K562 (cell line): ENCODE results near the gene CSTF1. TPM values are rescaled to one million over a fixed set of nuclear protein-coding genes. Genes with fewer than 3 reads are reported as not detected.
A peak's percentile ranks its signal among the peaks of the same experiment; 100 is the strongest.

Experiments used
- ARID2 ChIP-seq: fragments of 450-650 bp; IDR thresholded peaks from 2 replicates; pipeline ENCODE4 v1.6.1; 2017; ENCODE audit warnings: antibody characterized with exemption, mild to moderate bottlenecking
- BHLHE40 ChIP-seq: IDR thresholded peaks from 2 replicates; pipeline ENCODE4 v1.6.1; 2011; ENCODE audit warnings: low read length, improper control_type of control experiment
- CEBPB ChIP-seq: fragments of 450-650 bp; IDR thresholded peaks from 2 replicates; pipeline ENCODE4 v1.6.1; 2016; ENCODE audit warnings: missing genetic modification characterization, missing compliant biosample characterization
- CTBP1 ChIP-seq: fragments of 450-650 bp; IDR thresholded peaks from 2 replicates; pipeline ENCODE4 v1.6.1; 2016; ENCODE audit warnings: borderline replicate concordance
- DMBX1 ChIP-seq: fragments of 250-450 bp; sonication (Bioruptor Pico); IDR thresholded peaks from 2 replicates; pipeline ENCODE4 v1.8.0; 2022; ENCODE audit warnings: inconsistent platforms, mild to moderate bottlenecking, moderate library complexity, borderline replicate concordance
- E2F1 ChIP-seq: sonication (generic); formaldehyde crosslinking; IDR thresholded peaks from 2 replicates; pipeline ENCODE4 v1.8.1; 2023; ENCODE audit warnings: mild to moderate bottlenecking, missing genetic modification reagents, moderate library complexity
- GABPA ChIP-seq: fragments of 200-800 bp; sonication (Bioruptor generic); conservative IDR thresholded peaks from 2 replicates; pipeline ENCODE4 v1.6.1; 2016; ENCODE audit warnings: low read depth, missing genetic modification characterization, missing compliant biosample characterization
- JUND ChIP-seq, 2 experiments: IDR thresholded peaks; 2 replicates in 1 of 2; 3 replicates in 1 of 2; pipeline ENCODE4 v1.6.1; 2011; ENCODE audit warnings: borderline replicate concordance in 2 of 2, low read depth in 2 of 2, low read length in 2 of 2, improper control_type of control experiment in 1 of 2, missing biosample characterization in 1 of 2, missing genetic modification characterization in 1 of 2, missing genetic modification reagents in 1 of 2
- MAFG ChIP-seq: fragments of 450-650 bp; conservative IDR thresholded peaks from 2 replicates; pipeline ENCODE4 v1.6.1; 2016; ENCODE audit warnings: missing genetic modification characterization, missing compliant biosample characterization
- MECOM ChIP-seq: fragments of 250-450 bp; sonication (Bioruptor Pico); IDR thresholded peaks from 2 replicates; pipeline ENCODE4 v1.8.0; 2022; ENCODE audit warnings: inconsistent platforms
- MEF2D ChIP-seq: conservative IDR thresholded peaks from 2 replicates; pipeline ENCODE4 v1.6.1; 2016; ENCODE audit warnings: low read depth, missing genetic modification characterization, missing compliant biosample characterization
- NR2C1 ChIP-seq, 2 experiments: fragments of 450-650 bp; IDR thresholded peaks; 2 replicates each; pipeline ENCODE4 v1.6.1; 2017; ENCODE audit warnings: mild to moderate bottlenecking in 2 of 2, antibody characterized with exemption in 1 of 2, inconsistent platforms in 1 of 2, missing compliant biosample characterization in 1 of 2, missing genetic modification characterization in 1 of 2
- POLR2AphosphoS5 ChIP-seq: IDR thresholded peaks from 2 replicates; pipeline ENCODE4 v1.6.1; 2011; ENCODE audit warnings: mild to moderate bottlenecking, low read depth, low read length, moderate library complexity; ENCODE audit not compliant: control insufficient read depth, insufficient read depth
- PTBP1 ChIP-seq: fragments of 200-400 bp; formaldehyde crosslinking; IDR thresholded peaks from 2 replicates; pipeline ENCODE4 v1.6.1; 2017; ENCODE audit warnings: low read depth, low read length
- RFX7 ChIP-seq: fragments of 250-450 bp; sonication (Bioruptor Pico); IDR thresholded peaks from 2 replicates; pipeline ENCODE4 v1.5.1; 2021; ENCODE audit warnings: mild to moderate bottlenecking
- SMARCC2 ChIP-seq: fragments of 450-650 bp; IDR thresholded peaks from 2 replicates; pipeline ENCODE4 v1.6.1; 2017; ENCODE audit warnings: antibody characterized with exemption, moderate library complexity, mild to moderate bottlenecking, low read depth
- TRIM24 ChIP-seq, 2 experiments: fragments of 450-650 bp; IDR thresholded peaks; 2 replicates each; pipeline ENCODE4 v1.6.1; 2016
- ZNF174 ChIP-seq: fragments of 250-450 bp; sonication (Bioruptor Pico); IDR thresholded peaks from 2 replicates; pipeline ENCODE4 v1.4.0; 2020; ENCODE audit warnings: mild to moderate bottlenecking
- ZNF384 ChIP-seq: IDR thresholded peaks from 2 replicates; pipeline ENCODE4 v1.6.1; 2012; ENCODE audit warnings: low read depth, low read length, improper control_type of control experiment
- ZNF644 ChIP-seq: fragments of 200-800 bp; sonication (Bioruptor generic); IDR thresholded peaks from 2 replicates; pipeline ENCODE4 v1.6.1; 2016; ENCODE audit warnings: low read depth, missing genetic modification characterization, missing compliant biosample characterization
- ZNF696 ChIP-seq: fragments of 250-450 bp; sonication (Bioruptor Pico); conservative IDR thresholded peaks from 2 replicates; pipeline ENCODE4 v1.4.0; 2020; ENCODE audit warnings: mild to moderate bottlenecking, moderate library complexity
- polyA plus RNA-seq, 8 experiments: library from polyadenylated mRNA; depleted of rRNA in 4 of 8; stranded (reverse) in 5 of 8; unstranded in 3 of 8; fragments of >200 nt; fragmentation: Nextera tagmentation in 2 of 8; fragmentation: Illumina TruSeq in 1 of 8; extraction: Ambion mirVana in 2 of 8; extraction: Trizol in 1 of 8; gene quantifications; 2 replicates each; pipeline versions ENCODE4 v1.2.1 to v1.2.3, GENCODE V29; 2011 to 2014; ENCODE audit warnings: inconsistent platforms in 1 of 8, missing spikeins in 1 of 8
- total RNA-seq, 7 experiments: library from RNA; depleted of rRNA in 6 of 7; stranded (reverse); fragments of >200 nt in 6 of 7; fragmentation: Illumina TruSeq in 2 of 7; extraction: Trizol in 2 of 7; gene quantifications; 2 replicates each; pipeline versions ENCODE4 v1.2.1 to v1.2.3, GENCODE V29; 2011 to 2021; ENCODE audit warnings: low replicate concordance in 1 of 7
- TF ChIP-seq, protein P1 (sequence below): fragments of 450-650 bp; formaldehyde crosslinking; IDR thresholded peaks from 2 replicates; pipeline ENCODE4 v1.4.0; 2022; ENCODE audit warnings: mild to moderate bottlenecking, moderate library complexity
- TF ChIP-seq, protein P2 (sequence below): fragments of 450-650 bp; IDR thresholded peaks from 2 replicates; pipeline ENCODE4 v1.6.1; 2016; ENCODE audit warnings: low read depth, mild to moderate bottlenecking, moderate library complexity
- TF ChIP-seq, protein P3 (sequence below), 2 experiments: IDR thresholded peaks; 2 replicates each; pipeline ENCODE4 v1.6.1; 2011; ENCODE audit warnings: borderline replicate concordance in 1 of 2, control low read depth in 1 of 2, low read depth in 1 of 2, low read length in 1 of 2, mild to moderate bottlenecking in 1 of 2, mixed read lengths in 1 of 2, moderate library complexity in 1 of 2; ENCODE audit not compliant: insufficient read depth in 1 of 2, insufficient read length in 1 of 2, poor library complexity in 1 of 2, severe bottlenecking in 1 of 2; ENCODE audit errors: extremely low read depth in 1 of 2

The CSTF1 gene
- total and polyA plus RNA-seq, 9 of the 15 experiments (the other 6 are each of a cell fraction or from before 2014, with no cell fraction given): 30.8 to 110 (median 53.4) TPM

DNA sequence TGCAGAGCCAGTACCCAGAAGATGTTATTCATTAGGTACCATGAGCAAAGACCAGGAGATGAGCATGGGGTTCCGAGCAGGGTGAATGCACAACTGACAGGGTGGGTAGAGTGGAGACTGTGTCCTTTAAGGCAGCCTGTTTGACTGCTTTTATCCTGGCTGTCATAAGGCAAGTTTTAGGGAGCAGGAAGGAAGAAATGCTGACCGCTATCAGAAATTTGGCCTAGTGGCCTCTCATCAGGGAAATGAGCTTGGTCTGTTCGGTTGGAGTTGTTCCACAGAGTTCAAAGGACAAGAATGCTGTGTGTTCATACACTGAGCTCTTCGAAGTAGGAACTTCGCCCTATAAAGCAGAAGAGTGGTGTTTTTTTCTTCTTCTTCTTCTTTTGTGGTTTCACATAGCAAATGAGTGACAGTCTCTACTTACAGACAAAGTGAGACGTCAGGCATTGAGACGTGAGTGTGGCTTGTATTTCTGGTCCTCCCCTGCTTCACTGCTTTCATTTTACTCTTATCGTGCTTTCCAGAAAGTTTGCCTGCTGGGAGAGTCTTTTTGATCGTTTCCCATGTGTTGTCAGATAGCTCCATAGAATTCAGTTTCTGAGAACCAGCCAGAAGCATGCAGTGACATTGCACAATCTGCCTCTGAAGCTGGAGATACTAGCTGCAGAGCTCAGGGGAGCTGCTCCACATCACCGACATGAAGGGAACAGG is 19.5 kb downstream of the CSTF1 start, which contains the start of gene CASS4 (continued):
- TF ChIP-seq ZNF384: peak; percentile 71
- peak; percentile 96 for TF ChIP-seq CTBP1
- 0 out of 2 replicates have a peak, but pooled peaks have one; percentile 19 for TF ChIP-seq E2F1 (CRISPR knock-in tag)
- TF ChIP-seq, protein P1, sequence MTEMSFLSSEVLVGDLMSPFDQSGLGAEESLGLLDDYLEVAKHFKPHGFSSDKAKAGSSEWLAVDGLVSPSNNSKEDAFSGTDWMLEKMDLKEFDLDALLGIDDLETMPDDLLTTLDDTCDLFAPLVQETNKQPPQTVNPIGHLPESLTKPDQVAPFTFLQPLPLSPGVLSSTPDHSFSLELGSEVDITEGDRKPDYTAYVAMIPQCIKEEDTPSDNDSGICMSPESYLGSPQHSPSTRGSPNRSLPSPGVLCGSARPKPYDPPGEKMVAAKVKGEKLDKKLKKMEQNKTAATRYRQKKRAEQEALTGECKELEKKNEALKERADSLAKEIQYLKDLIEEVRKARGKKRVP (CRISPR knock-in tag): peak; percentile 53; the same call in 1 of the 2 replicates
- TF ChIP-seq GABPA (tag): peak; percentile 51; the same call in 1 of the 2 replicates
- peak; percentile 86 for TF ChIP-seq BHLHE40
- TF ChIP-seq, protein P2, sequence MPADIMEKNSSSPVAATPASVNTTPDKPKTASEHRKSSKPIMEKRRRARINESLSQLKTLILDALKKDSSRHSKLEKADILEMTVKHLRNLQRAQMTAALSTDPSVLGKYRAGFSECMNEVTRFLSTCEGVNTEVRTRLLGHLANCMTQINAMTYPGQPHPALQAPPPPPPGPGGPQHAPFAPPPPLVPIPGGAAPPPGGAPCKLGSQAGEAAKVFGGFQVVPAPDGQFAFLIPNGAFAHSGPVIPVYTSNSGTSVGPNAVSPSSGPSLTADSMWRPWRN: peak; percentile 82
- TF ChIP-seq PTBP1: 0 out of 2 replicates have a peak, but pooled peaks have one; percentile 45
- TF ChIP-seq JUND (IDR thresholded peaks at IDR 0.05; ENCODE audit: borderline replicate concordance, low read depth, low read length): peak; percentile 88
- TF ChIP-seq JUND (tag; IDR thresholded peaks at IDR 0.05; ENCODE audit: borderline replicate concordance, low read depth, low read length): peak; percentile 80; the same call in 1 of the 3 replicates
- TF ChIP-seq CEBPB (tag): peak; percentile 100
- TF ChIP-seq ZNF174: no peak
- TF ChIP-seq SMARCC2: peak; percentile 94
- no peak for TF ChIP-seq RFX7 (CRISPR knock-in tag)
- TF ChIP-seq, protein P3, sequence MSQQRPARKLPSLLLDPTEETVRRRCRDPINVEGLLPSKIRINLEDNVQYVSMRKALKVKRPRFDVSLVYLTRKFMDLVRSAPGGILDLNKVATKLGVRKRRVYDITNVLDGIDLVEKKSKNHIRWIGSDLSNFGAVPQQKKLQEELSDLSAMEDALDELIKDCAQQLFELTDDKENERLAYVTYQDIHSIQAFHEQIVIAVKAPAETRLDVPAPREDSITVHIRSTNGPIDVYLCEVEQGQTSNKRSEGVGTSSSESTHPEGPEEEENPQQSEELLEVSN (IDR thresholded peaks at IDR 0.05; ENCODE audit: borderline replicate concordance in 1 of 2, extremely low read depth in 1 of 2, insufficient read depth in 1 of 2, insufficient read length in 1 of 2, low read depth in 1 of 2, low read length in 1 of 2, poor library complexity in 1 of 2, severe bottlenecking in 1 of 2): peak in 1 of 2 experiments; percentile 35
- 0 out of 2 replicates have a peak, but pooled peaks have one; percentile 10 for TF ChIP-seq ARID2
- no peak for TF ChIP-seq ZNF696 (CRISPR knock-in tag)
- 0 out of 2 replicates have a peak, but pooled peaks have one; percentile 66 for TF ChIP-seq ZNF644
- TF ChIP-seq TRIM24 (IDR thresholded peaks at IDR 0.05): peak; percentile 96 to 97
- peak; percentile 68 for TF ChIP-seq MEF2D (tag)
- TF ChIP-seq MAFG: peak; percentile 94
- TF ChIP-seq MECOM (CRISPR knock-in tag): peak; percentile 52; the same call in 1 of the 2 replicates
- peak; percentile 71 for TF ChIP-seq NR2C1 (IDR thresholded peaks at IDR 0.05)
- TF ChIP-seq NR2C1 (tag; IDR thresholded peaks at IDR 0.05): peak; percentile 75
- TF ChIP-seq DMBX1 (CRISPR knock-in tag): peak; percentile 91
- peak; percentile 97 for TF ChIP-seq POLR2AphosphoS5
